GM21360 (cell line): ENCODE data around the gene PPIL6.
"Not testable (repeated sequence)": the region's sequence is repeated elsewhere in the genome, so short reads cannot be mapped to it uniquely, and the experiment has no call there.

ENCODE experiments used
- ATAC-seq: cut with Tn5 transposase; IDR thresholded peaks from one replicate; pipeline ENCODE4 v1.9.1; 2021; ENCODE audit warnings: mild to moderate bottlenecking, moderate library complexity; ENCODE audit not compliant: unreplicated experiment

The PPIL6 gene

GRCh38 chr6:109369728-109370127 lies 70.7 kb downstream of the PPIL6 start:
- ATAC-seq, result no peak

GRCh38 chr6:109364382-109365078 lies 75.9 kb downstream of the PPIL6 start:
- ATAC-seq, result not testable (repeated sequence)

- ATAC-seq, result no peak
These were observed 76.7 kb downstream of the PPIL6 start for GRCh38 chr6:109363753-109364152.

DNA sequence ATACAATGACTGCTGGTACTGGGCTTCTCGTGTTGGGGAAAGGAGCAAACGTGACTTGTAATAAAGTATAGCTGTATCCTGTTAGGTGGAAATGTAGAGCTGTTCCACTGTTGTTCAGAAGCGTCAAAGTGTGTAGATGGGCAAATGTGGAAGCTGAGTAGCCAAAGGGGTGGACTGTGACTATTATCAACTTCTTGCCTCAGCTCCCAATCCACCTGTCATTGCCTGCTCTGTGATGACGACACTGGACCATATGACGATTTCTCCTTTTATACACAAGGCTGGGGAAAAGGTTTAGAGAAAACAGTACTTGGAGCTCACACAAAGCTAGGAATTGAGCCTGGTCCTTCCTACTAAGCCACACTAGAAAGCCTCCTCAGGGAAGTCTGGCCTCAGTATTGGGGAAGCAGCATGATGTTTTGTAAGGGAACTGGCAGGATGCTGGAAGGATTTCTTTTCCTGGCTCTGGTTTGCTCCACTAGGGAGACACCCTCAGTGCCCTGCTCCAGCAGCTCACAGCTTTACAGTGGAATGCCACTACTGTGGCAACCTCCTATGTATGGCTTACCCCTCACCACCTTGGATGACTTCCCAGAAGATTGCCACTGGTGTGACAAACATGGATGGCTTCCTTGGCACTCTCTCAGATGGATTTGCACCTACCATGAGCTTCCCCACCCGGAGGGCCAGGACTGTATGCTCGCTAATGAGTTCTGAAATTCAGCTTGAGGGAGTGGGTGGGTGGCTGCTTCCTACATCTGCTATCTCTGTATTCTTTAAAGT lies 78.1 kb downstream of the PPIL6 start:
- ATAC-seq, result no peak

- no peak for ATAC-seq
These were observed 79.6 kb downstream of the PPIL6 start for GRCh38 chr6:109360791-109361190.

DNA sequence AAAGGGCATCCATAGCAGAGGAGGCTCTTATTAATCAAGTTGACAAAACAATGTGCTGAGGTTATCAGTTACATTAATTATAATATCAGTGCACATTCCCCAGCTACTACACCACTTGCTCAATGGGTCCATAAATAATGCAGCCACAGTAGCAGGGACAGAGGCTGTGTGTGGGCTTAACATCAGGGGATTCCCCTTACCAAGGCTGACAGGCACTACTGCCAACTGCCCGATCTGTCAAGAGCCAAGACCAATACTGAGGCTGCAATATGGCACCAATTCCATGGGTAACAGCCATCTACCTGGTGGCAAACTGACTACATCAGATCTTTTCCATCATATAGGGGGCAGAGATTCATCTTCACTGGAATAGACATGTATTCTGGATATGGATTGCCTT lies 80.1 kb downstream of the PPIL6 start:
- no peak for ATAC-seq

DNA sequence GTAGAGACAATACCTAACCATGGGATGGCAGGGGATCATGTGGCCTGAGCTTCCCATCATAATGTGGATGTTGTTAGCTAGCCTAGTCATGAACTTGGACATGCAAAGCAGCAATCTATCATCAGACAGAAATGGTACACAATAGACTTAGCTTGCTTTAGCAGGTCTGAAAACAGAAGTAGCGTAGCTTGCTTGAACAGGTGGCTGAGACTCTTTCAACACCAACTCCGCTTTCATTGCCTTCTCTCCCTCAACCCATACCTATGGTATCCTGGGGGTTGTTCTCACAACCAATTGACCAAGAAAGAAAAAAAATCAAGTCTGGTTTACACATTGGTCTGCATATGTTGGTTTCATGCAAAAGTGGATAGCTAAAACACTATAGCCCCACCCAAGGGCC lies 81.2 kb downstream of the PPIL6 start:
- no peak for ATAC-seq

DNA sequence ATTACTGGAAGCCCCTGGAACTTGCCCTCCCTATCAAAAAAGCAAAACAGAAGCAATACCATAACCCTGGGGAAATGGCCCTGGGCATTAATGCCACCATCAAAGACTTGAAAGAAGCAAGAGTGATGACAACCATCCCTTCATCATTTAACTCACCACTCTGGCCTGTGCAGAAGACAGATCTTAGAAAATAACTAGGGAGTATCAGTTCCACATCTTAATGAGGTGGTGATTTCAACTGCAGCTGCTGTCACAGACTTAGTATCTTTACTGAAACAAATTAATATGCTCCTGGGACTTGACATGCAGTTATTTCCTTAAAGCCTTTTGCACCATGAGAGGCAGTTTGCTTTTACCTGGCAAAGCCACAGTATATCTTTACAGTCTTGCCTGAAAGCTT lies 82.2 kb downstream of the PPIL6 start:
- no peak for ATAC-seq

DNA sequence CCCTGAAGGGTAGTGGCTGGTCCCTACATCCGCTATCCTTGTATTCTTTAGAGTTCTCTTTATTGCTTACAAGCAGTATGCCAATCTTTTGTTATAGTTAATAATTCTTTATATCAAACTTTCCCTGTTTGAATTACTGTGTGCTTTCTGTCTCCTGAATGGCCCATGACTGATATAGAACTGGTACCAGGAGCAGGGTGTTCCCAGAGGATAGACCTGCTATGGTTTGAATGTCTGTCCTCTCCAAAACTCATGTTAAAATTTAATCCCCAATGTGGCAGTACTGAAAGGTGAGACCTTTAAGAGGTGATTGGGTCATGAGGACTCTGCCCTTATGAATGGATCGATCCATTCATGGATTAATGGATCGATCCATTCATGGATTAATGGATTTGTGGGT lies 84.2 kb downstream of the PPIL6 start:
- ATAC-seq, result no peak

GRCh38 chr6:109351231-109352130 lies 88.9 kb downstream of the PPIL6 start:
- no peak for ATAC-seq

GRCh38 chr6:109349419-109349987 lies 90.9 kb downstream of the PPIL6 start:
- ATAC-seq, result no peak

GRCh38 chr6:109348226-109348625 lies 92.2 kb downstream of the PPIL6 start:
- ATAC-seq, result no peak

GRCh38 chr6:109347779-109348178 lies 92.6 kb downstream of the PPIL6 start:
- no peak for ATAC-seq

DNA sequence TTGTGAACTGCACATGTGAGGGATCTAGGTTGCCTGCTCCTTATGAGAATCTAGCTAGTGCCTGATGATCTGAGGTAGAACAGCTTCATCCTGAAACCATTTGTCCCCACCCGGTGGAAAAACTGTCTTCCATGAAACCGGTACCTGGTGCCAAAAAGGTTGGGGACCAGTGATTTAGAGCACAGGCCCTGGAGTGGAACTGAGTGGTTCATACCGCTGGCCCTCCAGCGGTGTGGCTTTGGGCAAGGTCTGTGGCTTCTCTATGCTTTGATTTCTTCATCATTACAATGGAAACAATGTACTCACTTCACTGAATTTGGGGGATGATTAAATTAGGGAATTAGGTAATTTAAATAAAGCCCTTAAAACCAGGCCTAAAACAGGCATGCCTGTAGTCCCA lies 94.4 kb downstream of the PPIL6 start:
- ATAC-seq, result no peak

- no peak for ATAC-seq
These were observed 96.2 kb downstream of the PPIL6 start for GRCh38 chr6:109344226-109344625.

- no peak for ATAC-seq
These were observed 96.9 kb downstream of the PPIL6 start for GRCh38 chr6:109343518-109343917.

DNA sequence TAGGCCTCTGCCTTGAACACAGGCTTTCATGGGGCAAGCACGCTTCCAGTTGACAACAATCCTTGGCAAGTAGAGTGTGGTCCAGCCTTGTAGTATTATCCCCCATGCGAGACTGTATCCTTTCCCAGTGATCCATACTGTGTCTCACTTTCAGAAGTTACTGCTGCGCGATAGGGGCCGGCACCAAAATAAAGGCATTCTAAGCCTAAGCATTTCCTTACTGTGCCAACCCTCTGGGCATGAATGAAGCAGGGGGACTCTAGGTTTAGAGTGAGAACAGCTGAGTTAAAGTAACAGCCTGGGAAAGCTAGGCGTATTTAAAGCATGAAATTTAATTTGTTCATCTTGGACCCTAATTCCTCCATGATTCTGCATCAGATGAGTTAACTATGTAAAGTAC lies 97.5 kb downstream of the PPIL6 start:
- no peak for ATAC-seq

- ATAC-seq, result no peak
These were observed 97.9 kb downstream of the PPIL6 start for GRCh38 chr6:109342506-109342905.

DNA sequence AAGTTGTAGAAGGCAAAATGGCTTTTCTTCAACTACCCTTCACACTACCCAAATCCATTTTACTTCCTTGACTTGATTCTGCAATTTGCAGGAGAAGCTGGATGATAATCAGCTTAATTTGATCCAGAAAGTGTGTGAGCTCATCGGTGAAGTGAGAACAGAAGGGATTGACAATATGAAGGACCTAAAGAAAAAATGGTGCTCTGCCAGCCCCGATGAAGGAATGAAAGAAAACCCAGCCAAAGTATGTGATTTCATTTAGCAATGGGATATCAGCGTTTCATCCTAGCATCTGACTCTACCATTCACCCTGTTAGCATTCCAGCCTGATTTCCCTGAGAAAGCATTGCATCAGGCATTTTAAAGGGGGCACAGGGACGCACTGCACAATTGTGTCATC lies 99.6 kb downstream of the PPIL6 start:
- ATAC-seq, result no peak
